H1 (cell line): ENCODE data around the gene LRP1-AS. TPM values are rescaled to one million over a fixed set of nuclear protein-coding genes. Genes with fewer than 3 reads are reported as not detected.

Experiments used
- CTCF ChIA-PET: fragments of 300-600 bp; sonication (Branson Sonifier 250); formaldehyde crosslinking; loops from one replicate; lab custom pipeline; 2021; ENCODE audit not compliant: partially characterized antibody; lab: Charles Lee
- POLR2A ChIA-PET: fragments of 300-600 bp; sonication (Branson Sonifier 250); formaldehyde crosslinking; loops from one replicate; lab custom pipeline; 2021; ENCODE audit warnings: inconsistent platforms; ENCODE audit not compliant: partially characterized antibody; lab: Charles Lee
- DNase-seq, 2 experiments: peaks; one replicate each; pipeline versions ENCODE4 v3.0.0 to v3.0.0-alpha.2; 2010 to 2022; ENCODE audit warnings: low spot score in 2 of 2, low read depth in 1 of 2, mixed read lengths in 1 of 2
- FAIRE-seq: peaks from 2 replicates; lab custom pipeline; 2011; peaks lifted over from hg19 to GRCh38; lab: Jason Lieb, UNC
- H2AFZ ChIP-seq: 2 replicates; pipeline ENCODE4 v1.8.1; 2012; ENCODE audit warnings: low read length, inconsistent platforms
- H2AK5ac ChIP-seq: 2 replicates; pipeline ENCODE4 v1.6.1; 2013; ENCODE audit warnings: low read depth, low read length
- H2BK120ac ChIP-seq: replicated peaks from 2 replicates; pipeline ENCODE3; 2013; ENCODE audit warnings: low read depth, low read length, inconsistent platforms
- H2BK12ac ChIP-seq: 2 replicates; pipeline ENCODE4 v1.6.1; 2013; ENCODE audit warnings: low read depth, low read length
- H2BK15ac ChIP-seq: 2 replicates; pipeline ENCODE4 v1.6.1; 2013; ENCODE audit warnings: low read length
- H2BK20ac ChIP-seq: 2 replicates; pipeline ENCODE4 v1.6.1; 2013; ENCODE audit warnings: low read length
- H2BK5ac ChIP-seq: 2 replicates; pipeline ENCODE4 v1.6.1; 2013; ENCODE audit warnings: low read depth, low read length
- H3K14ac ChIP-seq: 2 replicates; pipeline ENCODE4 v1.6.1; 2013; ENCODE audit warnings: inconsistent platforms; ENCODE audit not compliant: insufficient read length
- H3K18ac ChIP-seq: 2 replicates; pipeline ENCODE4 v1.6.1; 2013; ENCODE audit warnings: low read length; ENCODE audit errors: extremely low read depth
- H3K23ac ChIP-seq: 2 replicates; pipeline ENCODE4 v1.6.1; 2013; ENCODE audit warnings: inconsistent platforms; ENCODE audit not compliant: insufficient read length
- H3K23me2 ChIP-seq: 2 replicates; pipeline ENCODE4 v1.6.1; 2013; ENCODE audit warnings: low read depth, low read length
- H3K27ac ChIP-seq: 2 replicates; pipeline ENCODE4 v1.6.1; 2011; ENCODE audit warnings: low read depth, low read length, inconsistent platforms
- H3K27me3 ChIP-seq, 4 experiments: replicated peaks in 1 of 4; 1 replicate in 1 of 4; 2 replicates in 3 of 4; pipeline versions ENCODE4 v1.6.1 to v1.8.1; 2011 to 2013; ENCODE audit warnings: low read length in 3 of 4, mild to moderate bottlenecking in 3 of 4, inconsistent platforms in 2 of 4, mixed read lengths in 2 of 4, moderate library complexity in 1 of 4; ENCODE audit not compliant: control insufficient read depth in 3 of 4, insufficient read depth in 3 of 4; ENCODE audit errors: extremely low read depth in 1 of 4
- H3K36me3 ChIP-seq, 4 experiments: 2 replicates each; pipeline versions ENCODE4 v1.6.1 to v1.8.1; 2011 to 2013; ENCODE audit warnings: mild to moderate bottlenecking in 4 of 4, low read length in 3 of 4, moderate library complexity in 2 of 4, control low read depth in 1 of 4, inconsistent platforms in 1 of 4; ENCODE audit not compliant: insufficient read depth in 4 of 4, control insufficient read depth in 2 of 4
- H3K4ac ChIP-seq: replicated peaks from 2 replicates; pipeline ENCODE3; 2013; ENCODE audit warnings: low read length, low read depth, mixed read lengths, inconsistent platforms; ENCODE audit not compliant: insufficient read length
- H3K4me1 ChIP-seq, 4 experiments: replicated peaks in 1 of 4; 1 replicate in 1 of 4; 2 replicates in 3 of 4; pipeline versions ENCODE4 v1.6.1 to v1.8.1; 2011 to 2013; ENCODE audit warnings: low read length in 3 of 4, inconsistent platforms in 2 of 4, mixed read lengths in 1 of 4; ENCODE audit not compliant: insufficient read depth in 4 of 4, control insufficient read depth in 3 of 4
- H3K4me2 ChIP-seq, 2 experiments: 2 replicates each; pipeline versions ENCODE4 v1.6.1 to v1.8.1; 2011 to 2013; ENCODE audit warnings: low read depth in 2 of 2, low read length in 2 of 2, control low read depth in 1 of 2, inconsistent platforms in 1 of 2, mild to moderate bottlenecking in 1 of 2; ENCODE audit not compliant: insufficient read depth in 1 of 2
- H3K4me3 ChIP-seq, 4 experiments: fragments of 200-600, 300-600 bp in 1 of 4; sonication (generic), shearing (Covaris generic), sonication (Bioruptor Twin) in 1 of 4; 2 replicates each; pipeline versions ENCODE4 v1.5.1 to v1.8.1; 2011 to 2016; ENCODE audit warnings: low read length in 4 of 4, low read depth in 3 of 4, control low read depth in 2 of 4, inconsistent platforms in 2 of 4, mild to moderate bottlenecking in 2 of 4, mixed read lengths in 1 of 4, moderate library complexity in 1 of 4; ENCODE audit not compliant: insufficient read depth in 2 of 4; ENCODE audit errors: extremely low read depth in 1 of 4
- H3K56ac ChIP-seq: replicated peaks from 2 replicates; pipeline ENCODE3; 2013; ENCODE audit warnings: low read depth, mild to moderate bottlenecking, mixed read lengths, low read length, inconsistent platforms; ENCODE audit not compliant: insufficient read length
- H3K79me1 ChIP-seq: 2 replicates; pipeline ENCODE4 v1.6.1; 2013; ENCODE audit warnings: low read depth, low read length, control low read depth
- H3K79me2 ChIP-seq, 2 experiments: 2 replicates each; pipeline versions ENCODE4 v1.6.1 to v1.8.1; 2012 to 2013; ENCODE audit warnings: low read length in 2 of 2, mild to moderate bottlenecking in 2 of 2, inconsistent platforms in 1 of 2; ENCODE audit not compliant: insufficient read depth in 2 of 2, control insufficient read depth in 1 of 2
- H3K9ac ChIP-seq, 4 experiments: replicated peaks in 1 of 4; 1 replicate in 1 of 4; 2 replicates in 3 of 4; pipeline versions ENCODE4 v1.6.1 to v1.8.1; 2011 to 2013; ENCODE audit warnings: low read depth in 3 of 4, low read length in 3 of 4, control low read depth in 2 of 4, mild to moderate bottlenecking in 2 of 4, moderate library complexity in 2 of 4, inconsistent platforms in 1 of 4; ENCODE audit errors: extremely low read depth in 1 of 4
- H3K9me3 ChIP-seq, 2 experiments: 2 replicates each; pipeline versions ENCODE4 v1.6.1 to v1.8.1; 2012 to 2013; ENCODE audit warnings: mild to moderate bottlenecking in 2 of 2, moderate library complexity in 2 of 2, control low read depth in 1 of 2, inconsistent platforms in 1 of 2, low read depth in 1 of 2, low read length in 1 of 2, mixed read lengths in 1 of 2; ENCODE audit not compliant: insufficient read depth in 2 of 2
- H4K20me1 ChIP-seq, 2 experiments: replicated peaks in 1 of 2; 2 replicates each; pipeline versions ENCODE3 to v1.8.1; 2011 to 2013; ENCODE audit warnings: inconsistent platforms in 2 of 2, low read length in 2 of 2, mild to moderate bottlenecking in 1 of 2; ENCODE audit not compliant: insufficient read depth in 2 of 2, control insufficient read depth in 1 of 2
- H4K5ac ChIP-seq: 2 replicates; pipeline ENCODE4 v1.6.1; 2013; ENCODE audit warnings: low read length, low read depth, mixed read lengths, inconsistent platforms; ENCODE audit not compliant: insufficient read length
- H4K8ac ChIP-seq: 2 replicates; pipeline ENCODE4 v1.8.0; 2013; ENCODE audit warnings: mild to moderate bottlenecking, moderate library complexity, low read length, inconsistent platforms; ENCODE audit not compliant: insufficient read depth; ENCODE audit errors: extremely low read depth
- H4K91ac ChIP-seq: replicated peaks from 2 replicates; pipeline ENCODE3; 2013; ENCODE audit warnings: low read length, mixed read lengths, inconsistent platforms; ENCODE audit not compliant: insufficient read length
- BACH1 ChIP-seq: IDR thresholded peaks from 2 replicates; pipeline ENCODE4 v1.6.1; 2012; ENCODE audit warnings: low read length, improper control_type of control experiment
- BRCA1 ChIP-seq: IDR thresholded peaks from 2 replicates; pipeline ENCODE4 v1.6.1; 2012; ENCODE audit warnings: low read depth, low read length, improper control_type of control experiment
- CBX5 ChIP-seq: fragments of 300-800, 300-1000 bp; sonication (generic); IDR thresholded peaks from 2 replicates; pipeline ENCODE4 v1.7.1; 2016; ENCODE audit warnings: antibody characterized with exemption, low read length, low read depth
- CHD2 ChIP-seq: IDR thresholded peaks from 2 replicates; pipeline ENCODE4 v1.6.1; 2012; ENCODE audit warnings: low read length, improper control_type of control experiment
- CTBP2 ChIP-seq: IDR thresholded peaks from 2 replicates; pipeline ENCODE4 v1.7.0; 2011; ENCODE audit warnings: borderline replicate concordance, mild to moderate bottlenecking, moderate library complexity, mixed read lengths, low read length; ENCODE audit not compliant: insufficient read depth, insufficient read length
- EP300 ChIP-seq, 2 experiments: IDR thresholded peaks; 1 replicate in 1 of 2; 2 replicates in 1 of 2; pipeline ENCODE4 v1.6.1; 2011 to 2012; ENCODE audit warnings: low read depth in 2 of 2, low read length in 2 of 2, mild to moderate bottlenecking in 2 of 2, borderline replicate concordance in 1 of 2, inconsistent platforms in 1 of 2, moderate library complexity in 1 of 2
- KDM5A ChIP-seq: fragments of 200-600 bp; IDR thresholded peaks from 2 replicates; pipeline ENCODE4 v1.7.1; 2012; ENCODE audit warnings: mild to moderate bottlenecking, low read length, inconsistent platforms, mixed read lengths
- MAFK ChIP-seq: IDR thresholded peaks from 2 replicates; pipeline ENCODE4 v1.6.1; 2012; ENCODE audit warnings: low read depth, mild to moderate bottlenecking, improper control_type of control experiment, low read length
- RBBP5 ChIP-seq: IDR thresholded peaks from 2 replicates; pipeline ENCODE4 v1.7.1; 2012; ENCODE audit warnings: low read depth, mild to moderate bottlenecking, inconsistent platforms, low read length, moderate library complexity, borderline replicate concordance
- RFX5 ChIP-seq: IDR thresholded peaks from 2 replicates; pipeline ENCODE4 v1.6.1; 2011; ENCODE audit warnings: low read depth, low read length, improper control_type of control experiment, borderline replicate concordance
- SP2 ChIP-seq: IDR thresholded peaks from 2 replicates; pipeline ENCODE4 v1.6.1; 2012; ENCODE audit warnings: mild to moderate bottlenecking, low read length, inconsistent platforms
- SRF ChIP-seq: IDR thresholded peaks from 2 replicates; pipeline ENCODE4 v1.6.1; 2011; ENCODE audit warnings: mild to moderate bottlenecking, low read depth, low read length, moderate library complexity
- TAF7 ChIP-seq: optimal IDR thresholded peaks from 2 replicates; pipeline ENCODE3; 2011; ENCODE audit warnings: low read depth, mild to moderate bottlenecking, inconsistent platforms, low read length, moderate library complexity, borderline replicate concordance
- TCF12 ChIP-seq: IDR thresholded peaks from 2 replicates; pipeline ENCODE4 v1.6.1; 2011; ENCODE audit warnings: low read depth, mild to moderate bottlenecking, low read length
- ZNF274 ChIP-seq: IDR thresholded peaks from 2 replicates; pipeline ENCODE4 v1.7.0; 2012; ENCODE audit warnings: low read length, borderline replicate concordance; ENCODE audit errors: extremely low read depth
- WGBS, 2 experiments: shearing (Covaris generic) in 1 of 2; methylation state at CpG; one replicate each; pipeline versions ENCODE4 v1.1.6 to v1.1.7; 2013 to 2015; ENCODE audit warnings: low lambda C conversion rate in 2 of 2, mixed read lengths in 2 of 2, inconsistent platforms in 1 of 2, low coverage in 1 of 2, missing lambda C conversion rate in 1 of 2; ENCODE audit not compliant: insufficient replicate concordance in 2 of 2, insufficient coverage in 1 of 2, insufficient read length in 1 of 2; ENCODE audit errors: extremely low coverage in 1 of 2, missing lambda C conversion rate in 1 of 2; 5-methylcytosine and 5-hydroxymethylcytosine counted together
- polyA plus RNA-seq, 7 experiments: library from polyadenylated mRNA; depleted of rRNA in 3 of 7; stranded (reverse) in 5 of 7; unstranded in 2 of 7; fragments of >200 nt in 5 of 7; fragments of 200-250 nt in 2 of 7; gene quantifications; 1 replicate in 5 of 7; 2 replicates in 1 of 7; 4 replicates in 1 of 7; pipeline versions ENCODE4 v1.2.1 to v1.2.3, GENCODE V29; 2011 to 2013; ENCODE audit warnings: missing spikeins in 2 of 7, mixed read lengths in 2 of 7
- total RNA-seq: library from RNA; stranded (reverse); fragmentation: NEBNext Ultra II Directional; extraction: Animal tissue kit (Norgen Biotek cat#: 25700); gene quantifications from 2 replicates; pipeline ENCODE4 v1.2.1, GENCODE V29; 2021

The LRP1-AS gene
- total and polyA plus RNA-seq, 2 of the 8 experiments (the other 6 are each of a cell fraction or from before 2014, with no cell fraction given), result not detected

DNA sequence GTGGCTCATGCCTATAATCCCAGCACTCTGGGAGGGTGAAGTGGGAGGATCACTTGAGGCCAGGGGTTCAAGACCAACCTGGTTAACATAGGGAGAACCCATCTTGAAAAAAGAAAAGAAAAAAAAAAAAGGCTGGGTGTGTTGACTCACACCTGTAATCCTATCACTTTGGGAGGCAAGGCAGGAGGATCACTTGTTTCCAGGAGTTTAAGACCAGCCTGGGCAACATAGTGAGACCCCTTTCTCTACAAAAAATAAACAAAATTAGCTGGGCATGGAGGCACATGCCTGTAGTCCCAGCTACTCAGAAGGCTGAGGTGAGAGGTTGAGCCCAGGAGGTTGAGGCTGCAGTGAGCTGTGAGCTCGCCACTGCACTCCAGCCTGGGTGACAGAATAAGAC is 23.0 kb upstream of the LRP1-AS start:
- no peak overlapping the region for H2BK15ac ChIP-seq
- no peak overlapping the region for H4K91ac ChIP-seq
- no peak overlapping the region for H2AK5ac ChIP-seq
- CTCF ChIA-PET, result interaction anchor here (0.7 to 21.9 kb wide), 6 partner anchors 13 to 114 kb away, joined by 3 to 389 read pairs (median 78); partner anchors contain the start of gene LRP1
- H3K14ac ChIP-seq, result no peak overlapping the region
- H3K9ac ChIP-seq, result no peak overlapping the region
- peaks cover 28 to 63% (median 50%) of the 10 kb centered on the region in 4 experiments for H3K36me3 ChIP-seq
- H4K8ac ChIP-seq, result no peak overlapping the region
- no peak overlapping the region for H2BK5ac ChIP-seq
- no peak overlapping the region for H3K18ac ChIP-seq
- no peak overlapping the region for H2BK12ac ChIP-seq
- POLR2A ChIA-PET, result interaction anchor here (1.0 to 9.9 kb wide), 7 partner anchors 11 to 43 kb away, joined by 3 to 91 read pairs (median 4); no protein-coding TSS in a partner anchor
- H4K20me1 ChIP-seq, result peaks cover 0 to 9% of the 10 kb centered on the region in 2 experiments
- no peaks in the 10 kb centered on the region for H3K79me2 ChIP-seq
- no peak overlapping the region for H3K4me3 ChIP-seq
- no peaks in the 10 kb centered on the region for H3K27me3 ChIP-seq
- H4K5ac ChIP-seq, result no peak overlapping the region
- H3K23ac ChIP-seq, result no peak overlapping the region
- H3K4ac ChIP-seq, result no peak overlapping the region
- FAIRE-seq (no peak), DNase-seq (no peak)
- no peak overlapping the region for H2BK120ac ChIP-seq
- H3K4me2 ChIP-seq, result no peak overlapping the region
- H3K27ac ChIP-seq, result no peak overlapping the region
- no peak overlapping the region for H3K56ac ChIP-seq
- 75% methylated on average over 1 of the region's 1 CpG; no CpG with 5 or more reads in 1 of the 2 experiments for WGBS, 2 experiments
- H3K4me1 ChIP-seq, result no peaks in the 10 kb centered on the region
- no peaks in the 10 kb centered on the region; the same call in 1 of the 2 replicates for H3K23me2 ChIP-seq
- H2AFZ ChIP-seq, result no peak overlapping the region
- no peaks in the 10 kb centered on the region; the same call in 1 of the 2 replicates for H3K79me1 ChIP-seq
- no peak overlapping the region for H2BK20ac ChIP-seq
- H3K9me3 ChIP-seq, result no peaks in the 10 kb centered on the region
- no peak for TF ChIP-seq KDM5A
- TF ChIP-seq TCF12, result no peak
- TF ChIP-seq CBX5, result no peak
- TF ChIP-seq TAF7, result no peak
- TF ChIP-seq BRCA1, result no peak
- TF ChIP-seq SP2, result no peak
- TF ChIP-seq CHD2, result no peak
- TF ChIP-seq SRF, result no peak
- TF ChIP-seq ZNF274, result no peak
- no peak for TF ChIP-seq RFX5
- TF ChIP-seq BACH1, result no peak
- TF ChIP-seq MAFK, result no peak
- TF ChIP-seq EP300 (IDR thresholded peaks at IDR 0.05; ENCODE audit: borderline replicate concordance in 1 of 2, low read depth in 2 of 2, low read length in 2 of 2), result no peak
- TF ChIP-seq RBBP5, result no peak
- no peak for TF ChIP-seq CTBP2
